HG02588 (cell line): ENCODE results near the gene WDR45B.

Experiments used
- ATAC-seq: cut with Tn5 transposase; IDR thresholded peaks from one replicate; pipeline ENCODE4 v1.9.1; 2021; ENCODE audit warnings: mild to moderate bottlenecking, moderate library complexity; ENCODE audit not compliant: unreplicated experiment

The WDR45B gene

DNA sequence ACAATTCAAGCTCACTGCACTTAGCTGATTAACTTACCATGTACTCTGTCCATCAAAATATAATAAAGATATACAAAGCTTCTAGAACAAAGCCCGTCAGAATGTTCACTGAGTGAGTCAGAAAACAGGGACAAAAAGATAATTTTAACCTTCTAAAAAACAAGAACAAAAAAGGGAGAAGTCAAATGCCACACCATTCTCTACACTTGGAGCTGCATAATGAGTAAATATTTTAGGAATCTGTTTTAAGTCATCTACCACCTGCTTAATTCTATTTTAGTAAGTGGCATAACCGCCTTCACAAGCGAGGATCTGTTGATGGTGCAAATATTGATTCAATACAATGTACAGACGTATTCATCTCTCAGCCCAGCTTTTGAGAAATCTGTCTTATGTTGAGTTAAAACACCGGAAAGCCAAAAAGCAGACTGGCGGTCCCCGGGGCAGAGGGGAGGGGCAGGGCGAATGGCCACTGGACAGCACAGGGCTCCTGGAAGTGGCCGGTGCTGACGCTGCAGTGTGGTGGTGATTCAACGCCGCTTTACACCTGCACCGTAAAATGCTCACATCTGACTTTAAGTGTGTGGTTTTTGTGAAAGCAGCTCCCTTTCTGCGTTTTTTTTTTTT is 30.1 kb upstream of the WDR45B start:
- no peak for ATAC-seq

DNA sequence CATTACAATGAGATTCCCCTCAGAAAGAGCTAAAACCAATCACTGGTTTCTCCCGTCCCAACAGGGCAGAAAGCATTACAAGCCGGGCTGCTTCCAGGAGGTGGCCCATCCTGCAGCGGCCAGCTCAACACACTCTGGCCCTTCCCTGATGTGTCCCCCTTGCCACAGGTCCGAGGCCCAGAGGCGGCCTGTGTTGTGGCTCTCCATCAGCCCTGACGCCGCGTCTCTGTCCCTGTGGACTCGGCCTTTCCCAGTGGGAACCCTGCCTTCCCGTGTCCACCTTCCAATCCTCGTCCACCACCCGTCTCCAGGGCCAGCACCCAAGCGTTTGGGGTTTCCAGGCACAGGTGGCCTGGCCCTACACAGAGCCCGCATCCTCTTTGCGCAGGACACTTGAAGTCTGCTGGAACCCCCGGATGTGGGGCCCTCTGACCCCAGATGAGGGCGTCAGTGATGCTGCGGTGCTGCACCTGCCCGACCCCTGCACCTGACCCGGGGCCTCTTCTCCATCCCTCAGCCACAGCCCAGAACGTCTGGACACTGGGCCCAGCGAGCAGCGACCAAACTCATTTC is 29.2 kb upstream of the WDR45B start:
- no peak for ATAC-seq

DNA sequence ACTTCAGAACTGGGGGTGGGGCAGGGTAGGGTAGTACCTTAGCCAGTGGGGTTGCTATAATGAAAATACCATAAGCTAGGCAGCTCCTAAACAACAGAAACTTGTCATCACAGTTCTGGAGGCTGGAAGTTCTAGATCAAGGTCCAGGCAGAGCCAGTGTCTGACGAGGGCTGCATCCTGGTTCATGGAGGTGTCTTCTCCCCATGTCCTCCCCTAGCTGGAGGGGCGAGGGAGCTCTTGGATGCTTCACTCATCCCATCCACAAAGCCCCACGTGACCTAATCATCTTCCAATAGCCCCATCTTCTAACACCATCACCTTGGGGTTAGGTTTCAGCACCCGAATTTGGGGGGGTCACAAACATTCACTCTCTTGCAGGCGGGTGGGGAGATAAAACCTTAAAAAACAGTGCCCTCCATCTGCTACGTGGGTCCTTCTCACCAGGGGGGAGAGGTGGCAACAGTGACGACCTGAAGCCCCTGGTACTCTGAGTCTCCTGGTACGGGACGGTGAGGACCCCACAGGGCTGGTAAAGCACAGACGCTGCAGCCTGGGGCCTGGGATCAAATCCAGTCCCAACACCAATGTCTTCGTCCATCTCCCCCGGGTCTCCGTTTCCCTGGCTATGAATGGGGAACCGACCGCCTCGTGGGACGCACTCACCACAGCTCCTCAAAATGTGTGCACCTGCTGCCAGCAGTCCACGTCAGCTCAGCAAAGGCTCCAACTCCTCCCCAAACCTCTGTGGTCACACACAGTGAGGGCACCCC is 27.4 kb upstream of the WDR45B start:
- no peak for ATAC-seq

DNA sequence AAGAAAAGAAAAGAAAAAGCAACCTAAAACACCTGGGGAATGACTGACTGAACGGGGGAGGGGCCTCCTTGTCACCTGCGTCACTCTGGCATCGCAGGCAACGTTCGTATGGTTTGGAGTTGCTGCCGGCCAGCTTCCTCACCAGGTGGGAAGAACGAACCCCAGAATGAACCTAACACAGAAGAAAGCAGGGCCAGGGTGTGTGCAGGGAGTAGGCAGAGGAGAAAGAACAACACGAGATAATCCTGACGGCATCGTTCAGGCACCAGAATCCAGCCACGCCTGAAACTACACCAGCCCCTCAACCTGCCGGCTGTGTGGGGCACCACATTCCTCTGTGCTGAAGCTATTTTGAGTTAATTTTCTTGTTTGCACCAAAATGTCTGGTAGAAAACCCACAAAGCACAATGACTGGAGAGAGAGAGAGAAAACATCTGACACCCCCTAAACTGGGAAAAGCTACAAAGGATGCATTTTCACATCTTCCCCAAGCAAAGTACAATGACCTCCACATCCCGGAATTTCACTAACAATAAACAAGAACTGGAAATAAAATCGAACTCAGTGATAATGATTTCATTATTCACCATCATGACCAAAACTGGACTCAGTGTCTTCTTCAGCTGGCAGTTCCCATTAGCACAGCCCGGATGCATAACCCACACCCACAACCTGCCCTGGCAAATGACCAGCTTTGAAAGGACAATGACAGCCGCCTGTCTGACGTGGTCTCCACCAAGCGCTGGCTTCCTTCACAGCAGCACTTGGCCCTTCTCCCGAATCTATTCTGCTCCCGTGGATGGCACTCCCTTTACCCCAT is 26.6 kb upstream of the WDR45B start:
- no peak for ATAC-seq

DNA sequence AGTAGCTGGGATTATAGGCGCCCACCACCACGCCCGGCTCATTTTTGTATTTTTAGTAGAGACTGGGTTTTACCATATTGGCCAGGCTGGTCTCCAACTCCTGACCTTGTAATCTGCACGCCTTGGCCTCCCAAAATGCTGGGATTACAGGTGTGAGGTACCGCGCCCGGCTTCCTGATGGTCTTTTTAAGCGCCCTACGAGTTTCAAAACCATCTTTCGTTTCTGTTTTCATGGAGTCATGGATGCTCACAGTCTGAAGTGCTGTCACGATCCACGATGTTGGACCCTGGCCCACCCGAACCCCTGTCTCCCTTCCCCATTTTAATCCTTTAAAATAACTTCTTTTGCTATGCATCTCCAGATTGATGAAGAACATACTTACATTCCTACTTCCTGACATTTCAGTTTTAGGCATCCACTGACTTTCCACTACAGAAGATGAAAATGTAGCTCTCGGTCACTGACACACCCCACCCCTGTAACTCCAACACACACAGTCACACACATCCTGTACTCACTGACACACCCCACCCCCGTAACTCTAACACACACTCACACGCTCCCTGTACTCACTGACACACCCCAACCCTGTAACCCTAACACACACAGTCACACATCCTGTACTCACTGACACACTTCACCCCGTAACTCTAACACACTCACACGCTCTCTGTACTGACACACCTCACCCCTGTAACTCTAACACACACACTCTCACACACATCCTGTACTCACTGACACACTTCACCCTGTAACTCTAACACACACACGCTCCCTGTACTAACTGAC is 22.6 kb upstream of the WDR45B start:
- no peak for ATAC-seq

DNA sequence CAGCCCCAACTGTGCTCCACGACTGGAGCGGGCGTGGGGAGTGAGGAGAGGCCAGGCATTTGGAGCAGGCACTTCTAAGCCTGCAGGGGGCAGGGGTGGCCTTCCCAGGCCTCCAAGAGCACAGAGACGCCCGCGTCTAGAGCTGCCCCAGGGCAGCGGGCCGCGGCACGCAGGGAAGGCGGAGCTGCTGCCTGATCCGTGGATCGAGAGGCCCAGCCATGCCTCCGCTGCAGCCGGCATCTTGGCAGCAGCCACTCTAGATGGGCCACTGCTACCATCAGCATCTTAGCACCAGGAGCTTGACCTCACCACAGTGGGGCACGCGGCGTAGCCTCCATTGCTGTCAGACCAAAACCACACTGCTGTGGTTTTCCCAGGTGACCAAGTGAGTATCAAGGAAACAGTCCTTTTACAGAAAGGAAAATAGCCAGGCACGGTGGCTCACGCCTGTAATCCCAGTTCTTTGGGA is 20.4 kb upstream of the WDR45B start:
- no peak for ATAC-seq

DNA sequence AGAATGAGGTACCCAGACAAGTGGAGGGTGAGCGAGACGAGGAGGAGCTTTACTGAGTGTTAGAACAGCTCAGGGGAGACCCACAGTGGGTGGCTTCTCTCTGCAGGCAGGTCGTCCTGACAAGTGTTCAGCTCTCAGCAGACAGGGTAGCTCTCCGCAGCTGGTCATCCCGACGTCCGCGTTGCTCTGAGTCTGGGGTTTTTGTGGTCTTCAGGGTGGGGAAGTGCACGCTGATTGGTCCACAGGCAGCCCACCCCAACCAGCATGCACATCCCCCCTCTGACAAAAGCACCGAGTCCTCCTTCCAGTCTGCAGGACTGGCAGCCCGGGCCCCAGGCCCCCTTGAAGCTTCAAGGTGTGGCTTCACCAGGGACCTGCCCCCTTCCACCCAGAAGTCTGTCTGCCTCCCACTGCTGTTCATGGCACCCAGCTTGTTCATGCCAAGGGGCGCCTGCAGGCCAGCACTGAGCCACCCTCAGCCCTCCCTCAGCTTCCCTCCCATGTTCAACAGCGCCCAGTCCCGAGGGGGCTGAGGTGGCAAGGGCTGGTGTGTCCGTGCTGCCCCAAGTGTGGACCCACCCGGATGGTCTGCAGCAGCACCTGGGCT is 19.9 kb upstream of the WDR45B start:
- ATAC-seq, result no peak

DNA sequence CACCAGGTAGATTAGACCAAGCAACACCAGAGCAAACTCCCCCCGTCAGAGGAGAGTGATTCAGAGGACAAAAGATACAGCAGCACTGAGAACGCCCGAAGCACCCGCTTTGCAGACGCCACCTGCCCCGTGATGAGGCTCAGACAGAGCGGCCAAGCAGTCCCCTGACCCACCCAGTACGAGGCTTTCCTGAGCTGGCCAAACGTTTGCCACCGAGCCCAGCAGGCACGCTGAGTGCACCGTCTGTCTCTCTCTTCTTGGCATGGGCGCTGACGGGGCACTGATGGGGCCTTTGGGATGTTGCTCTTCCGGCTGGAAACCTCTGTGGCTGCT is 19.4 kb upstream of the WDR45B start:
- ATAC-seq, result no peak

DNA sequence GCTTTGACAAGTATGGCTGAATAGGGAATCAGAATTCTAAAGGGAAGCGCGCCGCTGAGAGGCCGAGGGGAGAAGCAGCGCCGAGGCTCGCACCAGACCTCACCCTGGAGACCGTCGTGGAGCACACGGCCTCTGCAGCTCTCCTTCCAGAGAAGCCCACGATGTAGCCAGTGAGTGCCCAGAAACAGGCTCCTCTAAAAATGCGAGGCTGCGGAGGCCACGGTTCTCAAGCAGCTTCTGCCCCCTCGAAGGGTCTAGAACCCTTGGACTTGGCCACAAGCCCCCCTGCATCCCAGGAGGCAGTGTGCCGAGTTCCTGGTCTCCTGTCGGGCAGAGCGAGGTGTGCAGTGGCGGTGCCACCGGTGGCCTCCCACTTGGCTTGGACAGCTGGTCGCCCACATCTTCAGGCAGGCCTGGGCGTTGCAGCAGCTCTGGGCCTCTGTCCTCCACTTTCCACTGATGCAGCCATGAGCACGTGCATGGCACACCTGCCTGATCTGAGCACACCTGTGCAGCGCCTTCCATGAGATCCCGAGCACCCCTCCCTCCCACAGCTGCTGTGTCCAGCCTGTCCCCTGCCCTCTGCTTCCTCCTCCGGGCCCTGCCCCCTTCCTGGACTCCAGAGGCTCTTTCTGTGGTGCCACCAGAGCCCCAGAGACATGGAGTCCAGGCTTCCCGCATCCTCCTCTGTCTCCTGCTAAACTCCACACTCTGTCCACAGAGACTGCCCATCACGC is 18.9 kb upstream of the WDR45B start:
- no peak for ATAC-seq

DNA sequence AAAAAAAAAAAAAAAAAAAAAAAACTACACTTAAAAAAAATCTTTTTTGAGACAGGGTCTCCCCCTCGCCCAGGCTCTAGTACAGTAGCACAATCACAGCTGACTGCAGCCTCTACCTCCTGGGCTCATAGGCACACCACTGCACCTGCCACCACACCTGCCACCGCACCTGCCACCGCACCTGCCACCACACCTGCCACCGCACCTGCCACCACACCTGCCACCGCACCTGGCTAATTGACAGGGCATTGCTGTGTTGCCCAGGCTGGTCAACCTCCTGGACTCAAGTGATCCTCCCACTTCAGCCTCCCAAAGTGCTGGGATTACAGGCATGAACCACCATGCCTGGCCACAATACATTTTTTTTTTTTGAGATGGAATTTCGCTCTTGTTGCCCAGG is 17.6 kb upstream of the WDR45B start:
- no peak for ATAC-seq

DNA sequence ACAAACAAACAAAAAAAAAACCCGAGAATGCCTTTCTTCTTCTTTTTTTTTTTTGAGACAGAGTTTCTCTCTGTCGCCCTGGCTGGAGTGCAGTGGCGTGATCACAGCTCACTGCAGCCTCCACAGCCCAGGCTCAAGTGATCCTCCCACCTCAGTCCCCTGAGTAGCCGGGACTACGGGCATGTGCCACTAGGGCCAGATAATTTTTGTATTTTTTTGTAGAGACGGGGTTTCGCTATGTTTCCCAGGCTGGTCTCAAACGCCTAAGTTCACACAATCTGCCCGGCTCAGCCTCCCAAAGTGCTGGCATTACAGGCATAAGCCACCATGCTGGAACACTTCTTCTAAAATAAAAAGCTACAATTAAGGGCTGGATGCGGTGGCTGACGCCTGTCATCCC is 17.0 kb upstream of the WDR45B start:
- no peak for ATAC-seq

DNA sequence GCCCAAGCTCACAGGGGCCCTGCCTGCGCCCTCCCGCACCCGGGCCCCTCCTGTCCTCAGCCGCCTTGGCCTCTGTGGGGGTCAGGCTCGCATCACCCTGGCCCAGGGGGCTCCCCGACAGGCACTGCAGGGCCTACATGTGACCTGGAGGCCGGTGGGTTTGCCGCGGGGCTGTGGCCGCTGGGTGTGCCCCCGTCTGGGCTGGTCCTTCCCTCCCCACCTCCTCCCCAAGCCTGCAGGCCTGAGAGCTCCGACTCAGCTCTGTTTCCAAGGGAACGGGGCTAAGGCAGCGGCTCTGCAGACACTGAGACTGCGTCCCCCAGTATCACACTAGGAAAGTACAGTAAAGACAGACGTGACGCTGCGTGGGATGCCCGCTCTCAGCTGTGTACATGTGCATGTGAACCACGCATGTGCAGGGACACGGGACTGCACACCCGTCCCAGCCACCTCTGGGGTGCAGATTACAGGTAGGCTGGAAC is 16.5 kb upstream of the WDR45B start:
- no peak for ATAC-seq

DNA sequence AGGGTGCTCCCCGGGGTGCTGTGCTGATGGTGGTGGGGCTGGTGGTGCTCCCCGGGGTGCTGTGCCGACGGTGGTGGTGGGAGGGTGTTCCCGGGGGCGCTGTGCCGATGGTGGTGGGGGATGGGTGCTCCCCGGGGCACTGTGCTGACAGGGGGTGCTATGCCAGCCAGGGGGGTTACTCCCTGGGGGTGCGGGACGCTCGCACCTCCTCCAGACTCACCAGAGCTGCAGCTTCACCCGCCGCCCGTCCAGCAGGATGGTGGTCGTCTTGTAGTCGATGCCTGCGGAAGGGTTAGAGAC is 16.0 kb upstream of the WDR45B start:
- ATAC-seq, result no peak

DNA sequence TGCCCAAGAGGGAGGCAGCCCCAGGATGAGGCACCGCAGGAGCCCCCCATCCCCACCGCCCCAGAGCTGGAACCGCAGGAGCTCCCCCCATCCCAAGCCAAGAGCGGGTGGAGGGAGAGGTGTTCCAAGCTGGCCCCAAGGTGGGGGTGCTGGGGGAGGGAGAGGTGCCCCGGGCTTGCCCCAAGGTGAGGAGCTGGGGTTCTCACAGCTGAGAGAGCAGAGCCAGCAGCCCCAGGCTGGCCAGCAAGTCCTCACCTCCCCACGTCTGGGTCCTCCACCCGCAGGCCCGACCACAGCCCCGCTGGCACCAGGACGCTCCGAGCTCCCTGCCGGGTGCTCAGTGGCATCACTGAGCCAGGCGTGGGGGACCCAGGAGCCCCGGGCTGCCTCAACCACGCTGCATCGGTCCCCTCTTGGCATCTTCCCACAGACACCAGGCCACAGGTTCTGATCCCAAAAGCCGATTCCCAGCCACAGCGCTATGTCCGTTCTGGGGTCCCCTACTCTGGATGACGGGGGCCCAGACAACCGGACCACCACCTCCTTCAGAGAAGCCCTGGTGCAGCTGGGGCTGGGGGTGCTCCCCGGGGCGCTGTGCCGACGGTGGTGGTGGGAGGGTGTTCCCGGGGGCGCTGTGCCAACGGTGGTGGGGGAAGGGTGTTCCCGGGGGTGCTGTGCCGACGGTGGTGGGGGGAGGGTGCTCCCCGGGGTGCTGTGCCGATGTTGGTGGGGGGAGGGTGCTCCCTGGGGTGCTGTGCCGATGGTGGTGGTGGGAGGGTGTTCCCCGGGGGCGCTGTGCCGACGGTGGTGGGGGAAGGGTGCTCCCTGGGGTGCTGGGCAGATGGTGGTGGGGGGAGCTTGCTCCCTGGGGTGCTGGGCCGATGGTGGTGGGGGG is 15.4 kb upstream of the WDR45B start:
- no peak for ATAC-seq

DNA sequence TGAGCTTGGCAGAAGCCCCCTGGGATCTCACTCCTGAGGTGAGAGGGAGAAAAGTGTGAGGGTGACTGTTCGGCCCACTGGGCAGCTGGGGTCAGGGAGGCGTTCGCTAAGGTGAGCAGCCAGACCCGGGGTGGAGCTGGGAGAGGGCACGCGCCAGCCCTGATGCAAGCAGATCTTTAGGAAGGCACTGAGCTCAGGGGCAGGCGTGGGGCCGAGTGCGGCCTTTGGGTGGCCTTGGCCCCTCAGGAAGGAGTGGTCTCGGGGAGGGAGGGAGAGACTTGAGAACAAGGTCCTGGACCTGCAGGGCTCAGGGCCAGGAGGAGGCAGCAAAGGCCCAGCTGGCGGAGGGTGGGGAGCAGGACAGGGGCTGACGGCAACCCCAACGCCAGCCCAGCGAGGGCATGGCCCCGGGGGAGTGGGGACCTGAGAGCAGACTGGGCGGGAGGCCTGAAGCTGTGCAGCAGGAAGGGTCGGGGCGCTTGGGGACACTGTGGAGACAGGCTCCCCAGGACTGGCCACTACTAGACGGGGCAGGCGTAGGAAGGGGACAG is 14.5 kb upstream of the WDR45B start:
- no peak for ATAC-seq

DNA sequence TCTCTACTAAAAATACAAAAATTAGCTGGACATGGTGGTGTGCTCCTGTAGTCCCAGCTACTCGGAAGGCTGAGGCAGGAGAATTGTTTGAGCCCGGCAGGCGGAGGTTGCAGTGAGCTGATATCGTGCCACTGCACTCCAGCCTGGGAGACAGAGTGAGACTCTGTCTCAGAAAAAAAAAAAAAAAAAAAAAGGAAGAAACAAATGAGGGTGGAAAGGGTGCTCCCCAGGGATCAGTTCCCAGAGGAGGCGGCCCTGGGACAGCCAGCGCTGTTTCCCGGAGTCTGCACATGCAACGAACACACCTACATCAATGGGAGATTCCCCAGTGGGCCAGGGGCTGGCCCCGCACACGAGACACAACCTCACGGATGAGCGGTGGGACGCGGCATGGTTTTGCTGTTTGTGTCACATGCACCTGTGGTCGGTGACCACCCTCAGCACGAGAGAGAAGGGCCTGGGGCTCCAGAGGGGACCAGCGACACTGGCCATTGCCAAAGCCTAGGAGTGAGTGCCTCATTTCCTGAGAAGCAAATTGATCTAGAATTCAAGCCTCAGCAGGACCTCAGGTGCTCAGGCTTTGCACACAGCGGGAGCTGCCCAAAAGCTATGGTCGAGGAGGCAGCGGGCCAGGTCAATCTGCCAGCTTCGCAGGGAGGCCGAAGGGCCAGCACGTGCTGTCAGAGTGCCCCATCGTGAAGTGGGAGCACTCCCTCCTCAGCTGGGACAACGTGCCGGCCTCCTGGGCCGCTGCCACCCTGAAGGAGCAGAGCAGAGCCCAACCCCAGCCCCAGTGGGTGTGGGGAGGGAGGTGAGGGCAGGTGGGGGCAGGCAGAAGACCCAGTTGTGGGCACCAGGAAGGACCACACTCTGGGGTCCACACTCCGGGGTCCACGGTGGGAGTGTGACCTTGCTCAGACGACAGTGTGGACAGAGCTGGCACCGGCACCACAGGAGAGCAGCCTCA is 13.8 kb upstream of the WDR45B start:
- no peak for ATAC-seq

DNA sequence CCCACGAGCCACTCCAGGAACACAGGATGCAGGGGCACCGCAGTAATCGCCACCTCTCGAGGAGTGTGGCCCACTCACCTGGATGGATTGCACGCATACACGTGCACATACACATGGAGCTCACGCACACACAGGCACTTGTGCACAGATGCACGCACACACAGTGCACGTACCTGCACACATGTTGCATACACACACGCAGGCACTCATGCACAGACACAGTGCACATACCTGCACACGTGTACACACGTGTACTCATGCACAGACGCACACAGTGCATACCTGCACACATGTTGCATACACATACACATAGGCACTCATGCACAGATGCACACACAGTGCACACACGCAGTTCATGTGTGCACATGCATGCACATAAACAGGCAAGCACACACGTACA is 11.6 kb upstream of the WDR45B start:
- no peak for ATAC-seq
